K562 (cell line): ENCODE results near the gene ZNF77. TPM values are rescaled to one million over a fixed set of nuclear protein-coding genes. Genes with fewer than 3 reads are reported as not detected.

ENCODE experiments used
- ATAC-seq: fragments of 200-7000 bp; cut with Tn5 transposase; 3 replicates; pipeline ENCODE4 v1.9.1; 2020; ENCODE audit warnings: moderate library complexity
- BruUV-seq: library from RNA; stranded (reverse); fragments of 400-500 nt; replicated peaks from 2 replicates; lab custom pipeline; 2021; lab: Mats Ljungman, UMichigan
- CTCF ChIA-PET: fragments of 300-600 bp; formaldehyde crosslinking; extraction: SDS; loops from one replicate; lab custom pipeline; 2021; ENCODE audit warnings: low intra/inter-chr PET ratio; lab: Yijun Ruan, JAX
- POLR2A ChIA-PET: fragments of 300-600, 350-650 bp; sonication (Branson Sonifier 250); formaldehyde crosslinking; extraction: SDS; loops from one replicate; lab custom pipeline; 2021; ENCODE audit warnings: antibody characterized with exemption, inconsistent platforms; lab: Yijun Ruan, JAX
- DNase-seq, 4 experiments: peaks; one replicate each; pipeline versions ENCODE4 v3.0.0 to v3.0.0-alpha.2; 2011 to 2018; ENCODE audit warnings: low spot score in 3 of 4, mixed read lengths in 3 of 4; ENCODE audit errors: extremely low read depth in 1 of 4
- FAIRE-seq: peaks from 2 replicates; lab custom pipeline; 2011; peaks lifted over from hg19 to GRCh38; lab: Jason Lieb, UNC
- H2AFZ ChIP-seq: 2 replicates; pipeline ENCODE4 v1.6.0; 2011; ENCODE audit warnings: low read depth, low read length, control low read depth, inconsistent platforms
- H3K27ac ChIP-seq: fragments of 200-600 bp; 3 replicates; pipeline ENCODE4 v1.8.0; 2011; ENCODE audit warnings: low read depth, mild to moderate bottlenecking, control low read depth, inconsistent platforms, low read length, moderate library complexity, mixed read lengths; ENCODE audit errors: extremely low read depth
- H3K27me3 ChIP-seq, 2 experiments: fragments of 300-600 bp in 1 of 2; 2 replicates in 1 of 2; 3 replicates in 1 of 2; pipeline versions ENCODE4 v1.6.0 to v1.8.0; 2011; ENCODE audit warnings: inconsistent platforms in 2 of 2, low read length in 2 of 2, mild to moderate bottlenecking in 1 of 2, mixed read lengths in 1 of 2, moderate library complexity in 1 of 2; ENCODE audit not compliant: control insufficient read depth in 2 of 2, insufficient read depth in 2 of 2
- H3K36me3 ChIP-seq: fragments of 300-600 bp; 3 replicates; pipeline ENCODE4 v1.8.0; 2011; ENCODE audit warnings: mild to moderate bottlenecking, low read length, inconsistent platforms; ENCODE audit not compliant: control insufficient read depth, insufficient read depth
- H3K4me1 ChIP-seq, 2 experiments: fragments of 200-600 bp in 1 of 2; replicated peaks in 1 of 2; 2 replicates in 1 of 2; 3 replicates in 1 of 2; pipeline versions ENCODE4 v1.5.1 to v1.8.0; 2011; ENCODE audit warnings: inconsistent platforms in 2 of 2, low read length in 2 of 2, mild to moderate bottlenecking in 1 of 2, mixed read lengths in 1 of 2, moderate library complexity in 1 of 2; ENCODE audit not compliant: control insufficient read depth in 2 of 2, insufficient read depth in 2 of 2
- H3K4me2 ChIP-seq: 2 replicates; pipeline ENCODE4 v1.6.1; 2011; ENCODE audit warnings: low read length, control low read depth, inconsistent platforms, mixed read lengths; ENCODE audit not compliant: insufficient read depth
- H3K4me3 ChIP-seq: fragments of 200-600 bp; sonication (generic), shearing (Covaris generic); 2 replicates; pipeline ENCODE4 v1.5.1; 2016; ENCODE audit warnings: control low read depth, inconsistent platforms
- H3K79me2 ChIP-seq: fragments of 200-600 bp; 3 replicates; pipeline ENCODE4 v1.8.0; 2011; ENCODE audit warnings: low read length, inconsistent platforms; ENCODE audit not compliant: control insufficient read depth, insufficient read depth
- H3K9ac ChIP-seq, 2 experiments: 2 replicates each; pipeline versions ENCODE4 v1.6.0 to v1.6.1; 2011; ENCODE audit warnings: low read depth in 2 of 2, low read length in 2 of 2, control low read depth in 1 of 2, inconsistent platforms in 1 of 2, mild to moderate bottlenecking in 1 of 2, mixed read lengths in 1 of 2; ENCODE audit not compliant: insufficient read depth in 1 of 2
- H3K9me1 ChIP-seq: one replicate; pipeline ENCODE4 v1.6.0; 2011; ENCODE audit warnings: inconsistent platforms, mild to moderate bottlenecking, low read length, moderate library complexity; ENCODE audit not compliant: control insufficient read depth, insufficient read depth
- H3K9me3 ChIP-seq: replicated peaks from 2 replicates; pipeline ENCODE4 v1.5.1; 2011; ENCODE audit warnings: low read depth, low read length, inconsistent platforms; ENCODE audit not compliant: control insufficient read depth, insufficient read depth
- H4K20me1 ChIP-seq: replicated peaks from 2 replicates; pipeline ENCODE4 v1.6.1; 2011; ENCODE audit warnings: low read length, inconsistent platforms, mixed read lengths; ENCODE audit not compliant: control insufficient read depth, insufficient read depth
- ATF7 ChIP-seq: fragments of 450-650 bp; IDR thresholded peaks from 2 replicates; pipeline ENCODE4 v1.7.1; 2014; ENCODE audit warnings: mild to moderate bottlenecking, moderate library complexity
- CBX3 ChIP-seq, 2 experiments: IDR thresholded peaks; 1 replicate in 1 of 2; 2 replicates in 1 of 2; pipeline ENCODE4 v1.6.1; 2012; ENCODE audit warnings: inconsistent platforms in 2 of 2, low read length in 2 of 2, borderline replicate concordance in 1 of 2, control low read depth in 1 of 2
- CREB3L1 ChIP-seq: fragments of 450-650 bp; IDR thresholded peaks from 2 replicates; pipeline ENCODE4 v1.6.1; 2014; ENCODE audit warnings: low read depth, mild to moderate bottlenecking, moderate library complexity, borderline replicate concordance
- EHMT2 ChIP-seq: fragments of 450-650 bp; IDR thresholded peaks from 2 replicates; pipeline ENCODE4 v1.6.1; 2018; ENCODE audit warnings: antibody characterized with exemption
- ERF ChIP-seq: fragments of 450-650 bp; formaldehyde crosslinking; IDR thresholded peaks from 2 replicates; pipeline ENCODE4 v1.4.0; 2020; ENCODE audit warnings: mild to moderate bottlenecking, mixed read lengths
- NELFE ChIP-seq: IDR thresholded peaks from 2 replicates; pipeline ENCODE4 v1.6.1; 2011; ENCODE audit warnings: mild to moderate bottlenecking; ENCODE audit not compliant: insufficient read depth, insufficient read length
- PCBP1 ChIP-seq: fragments of 200-400 bp; formaldehyde crosslinking; IDR thresholded peaks from 2 replicates; pipeline ENCODE4 v1.6.1; 2018; ENCODE audit warnings: mild to moderate bottlenecking, low read depth, low read length; ENCODE audit not compliant: poor library complexity, severe bottlenecking
- TRIM24 ChIP-seq, 2 experiments: fragments of 450-650 bp; IDR thresholded peaks; 2 replicates each; pipeline ENCODE4 v1.6.1; 2016
- TRIM28 ChIP-seq: fragments of 450-650 bp; IDR thresholded peaks from 2 replicates; pipeline ENCODE4 v1.6.1; 2017
- U2AF2 ChIP-seq: fragments of 200-400 bp; formaldehyde crosslinking; optimal IDR thresholded peaks from 2 replicates; pipeline ENCODE3; 2017; ENCODE audit warnings: low read depth, mild to moderate bottlenecking, low read length
- ZBTB7A ChIP-seq: IDR thresholded peaks from 2 replicates; pipeline ENCODE4 v1.6.1; 2011; ENCODE audit warnings: low read depth, mild to moderate bottlenecking, low read length, moderate library complexity, borderline replicate concordance; ENCODE audit not compliant: control insufficient read depth
- ZNF395 ChIP-seq: fragments of 200-800 bp; sonication (Bioruptor generic); IDR thresholded peaks from 2 replicates; pipeline ENCODE4 v1.6.1; 2017; ENCODE audit warnings: missing genetic modification characterization, missing compliant biosample characterization
- ZNF655 ChIP-seq: fragments of 250-450 bp; sonication (Bioruptor Pico); IDR thresholded peaks from 2 replicates; pipeline ENCODE4 v1.5.0; 2021
- ZNF75A ChIP-seq: fragments of 450-650 bp; formaldehyde crosslinking; IDR thresholded peaks from 2 replicates; pipeline ENCODE4 v1.4.0; 2020; ENCODE audit warnings: mild to moderate bottlenecking
- ZNF764 ChIP-seq: fragments of 250-450 bp; sonication (Bioruptor Pico); IDR thresholded peaks from 2 replicates; pipeline ENCODE4 v1.4.0; 2020; ENCODE audit warnings: low read depth, mild to moderate bottlenecking, moderate library complexity
- ZNF766 ChIP-seq: fragments of 200-800 bp; sonication (Bioruptor generic); conservative IDR thresholded peaks from 2 replicates; pipeline ENCODE4 v1.6.1; 2016; ENCODE audit warnings: missing genetic modification characterization, missing compliant biosample characterization
- WGBS: fragments of 100-300 bp; shearing (Covaris generic); methylation state at CpG from one replicate; pipeline ENCODE4 v1.1.6; 2016; ENCODE audit warnings: low coverage, mixed read lengths; ENCODE audit not compliant: insufficient coverage; ENCODE audit errors: missing lambda C conversion rate; 5-methylcytosine and 5-hydroxymethylcytosine counted together
- in situ Hi-C: fragments of 300-500 bp; cut with MboI; formaldehyde crosslinking; loops from 4 replicates; pipeline ENCODE4 v1.15.0; 2018; ENCODE audit warnings: inconsistent platforms, mixed read lengths
- intact Hi-C: fragments of 100-400 bp; cut with micrococcal nuclease; formaldehyde crosslinking; loops from 2 replicates; pipeline ENCODE4 v1.14.2; 2022
- polyA plus RNA-seq, 8 experiments: library from polyadenylated mRNA; depleted of rRNA in 4 of 8; stranded (reverse) in 5 of 8; unstranded in 3 of 8; fragments of >200 nt; fragmentation: Nextera tagmentation in 2 of 8; fragmentation: Illumina TruSeq in 1 of 8; extraction: Ambion mirVana in 2 of 8; extraction: Trizol in 1 of 8; gene quantifications; 2 replicates each; pipeline versions ENCODE4 v1.2.1 to v1.2.3, GENCODE V29; 2011 to 2014; ENCODE audit warnings: inconsistent platforms in 1 of 8, missing spikeins in 1 of 8
- total RNA-seq, 7 experiments: library from RNA; depleted of rRNA in 6 of 7; stranded (reverse); fragments of >200 nt in 6 of 7; fragmentation: Illumina TruSeq in 2 of 7; extraction: Trizol in 2 of 7; gene quantifications; 2 replicates each; pipeline versions ENCODE4 v1.2.1 to v1.2.3, GENCODE V29; 2011 to 2021; ENCODE audit warnings: low replicate concordance in 1 of 7

ZNF77 gene
- total and polyA plus RNA-seq, 9 of the 15 experiments (the other 6 are each of a cell fraction or from before 2014, with no cell fraction given): 4.3 to 14.5 (median 7.7) TPM

- DNase-seq (no peak), ATAC-seq (no peak), FAIRE-seq (no peak)
- peaks cover 7% of the 10 kb centered on the region; the same call in 1 of the 2 replicates for H3K9me3 ChIP-seq
- POLR2A ChIA-PET: no interaction called here
- peaks cover 0 to 4% of the 10 kb centered on the region in 2 experiments; a peak in 1 of 5 replicates for H3K27me3 ChIP-seq
- H3K36me3 ChIP-seq: no peaks in the 10 kb centered on the region
- no peaks in the 10 kb centered on the region for H4K20me1 ChIP-seq
- intact Hi-C loops: no loop called here
- peaks cover 0 to 13% of the 10 kb centered on the region in 2 experiments; a peak in 2 of 5 replicates for H3K4me1 ChIP-seq
- H3K27ac ChIP-seq: no peak overlapping the region
- no peaks in the 10 kb centered on the region for H3K9me1 ChIP-seq
- in situ Hi-C loops: no loop called here
- no peak overlapping the region for H3K4me3 ChIP-seq
- no TSS peak for BruUV-seq
- 33% methylated on average over 8 of the region's 8 CpGs for WGBS
- CTCF ChIA-PET: no interaction called here
- H3K4me2 ChIP-seq: no peak overlapping the region
- H3K79me2 ChIP-seq: peaks cover 9% of the 10 kb centered on the region
- H2AFZ ChIP-seq: no peak overlapping the region
- H3K9ac ChIP-seq: no peak overlapping the region
- TF ChIP-seq ZNF764 (CRISPR knock-in tag) (no peak), CREB3L1 (no peak), ZNF766 (CRISPR knock-in tag) (no peak), ZNF75A (CRISPR knock-in tag) (peak; percentile 90), CBX3 (IDR thresholded peaks at IDR 0.05; ENCODE audit: borderline replicate concordance in 1 of 2, low read length in 2 of 2) (peak in 1 of 2 experiments; percentile 68; a peak in 1 of 3 replicates), U2AF2 (no peak), TRIM24 (IDR thresholded peaks at IDR 0.05) (peak in 1 of 2 experiments; percentile 25; a peak in 1 of 4 replicates), ZNF655 (CRISPR knock-in tag) (no peak), ATF7 (no peak), ZBTB7A (no peak), PCBP1 (no peak), ZNF395 (no peak), EHMT2 (no peak), NELFE (no peak), ERF (no peak), TRIM28 (peak; percentile 81; the same call in 1 of the 2 replicates)
Observed at GRCh38 chr19:2896694-2897093, 48.1 kb downstream of the ZNF77 start.
